HFFc6 (cell line): ENCODE results near the gene PAXX. TPM values are rescaled to one million over a fixed set of nuclear protein-coding genes. Genes with fewer than 3 reads are reported as not detected.

Experiments used
- DNase-seq: peaks from one replicate; pipeline ENCODE4 v3.0.0-alpha.2; 2018
- H3K27ac Mint-ChIP-seq: 2 replicates; pipeline ENCODE4 v1.8.0; 2020; ENCODE audit warnings: mild to moderate bottlenecking, mixed read lengths
- H3K27me3 Mint-ChIP-seq: 2 replicates; pipeline ENCODE4 v1.8.0; 2021; ENCODE audit warnings: mild to moderate bottlenecking, moderate library complexity, mixed read lengths; ENCODE audit not compliant: insufficient read depth
- H3K36me3 Mint-ChIP-seq: 2 replicates; pipeline ENCODE4 v1.8.0; 2021; ENCODE audit warnings: low read depth, mixed read lengths
- H3K4me1 Mint-ChIP-seq: 2 replicates; pipeline ENCODE4 v1.8.0; 2020; ENCODE audit warnings: low read depth, mixed read lengths
- H3K4me3 Mint-ChIP-seq: 2 replicates; pipeline ENCODE4 v1.8.0; 2020; ENCODE audit warnings: mild to moderate bottlenecking, moderate library complexity, mixed read lengths
- H3K9me3 Mint-ChIP-seq: 2 replicates; pipeline ENCODE4 v1.8.0; 2020; ENCODE audit warnings: mild to moderate bottlenecking, mixed read lengths
- CTCF ChIP-seq: fragments of 200-600 bp; sonication (generic); IDR thresholded peaks from 2 replicates; pipeline ENCODE4 v1.5.0; 2021; ENCODE audit warnings: antibody characterized with exemption, mild to moderate bottlenecking
- total RNA-seq, 6 experiments: library from RNA; stranded (reverse); fragmentation: NEBNext Ultra II Directional; extraction: Animal tissue kit (Norgen Biotek cat#: 25700); gene quantifications; 2 replicates in 1 of 6; 3 replicates in 5 of 6; pipeline ENCODE4 v1.2.3, GENCODE V29; 2021

Gene PAXX
- total RNA-seq, 6 experiments from 2014 or later, result 26.0 to 42.6 (median 29.0) TPM

DNA sequence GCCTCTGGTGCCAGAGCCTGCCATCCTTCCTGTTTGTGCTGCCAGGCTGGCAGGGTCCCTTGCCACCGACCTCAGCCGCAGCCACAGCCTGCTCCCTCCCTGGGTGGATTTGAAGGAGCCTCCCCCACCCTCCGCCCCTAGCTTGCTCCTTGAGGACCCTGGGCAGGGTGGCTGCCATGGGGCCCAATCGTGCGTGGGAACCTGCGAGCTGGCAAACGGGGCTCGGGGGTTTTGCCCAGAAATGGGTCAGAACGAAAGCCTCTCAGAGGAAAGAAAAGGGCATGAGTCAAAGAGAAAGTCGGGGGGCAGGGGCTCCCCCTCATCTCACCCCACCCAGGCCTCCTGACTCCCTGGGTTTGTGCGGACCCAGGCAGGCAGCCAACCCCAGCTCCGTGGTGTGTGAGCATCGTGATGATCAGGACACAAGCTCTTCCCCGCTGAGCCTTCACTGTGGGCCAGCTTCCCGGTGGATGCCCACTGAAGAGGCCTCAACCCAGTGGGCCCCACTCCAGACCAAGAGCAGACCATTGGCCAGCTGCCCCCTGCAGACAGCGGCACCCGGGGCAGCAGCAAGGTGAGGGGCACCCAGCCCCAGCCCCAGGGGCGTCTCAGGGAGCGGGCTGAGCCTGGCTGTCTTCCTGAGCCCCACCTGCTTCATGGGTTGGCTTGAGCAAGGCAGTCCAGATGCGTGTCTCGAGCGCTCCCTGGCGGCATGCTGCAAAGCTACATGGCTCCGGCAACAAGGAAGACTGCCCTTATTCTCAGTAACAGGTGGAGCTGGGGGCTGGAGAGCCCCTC is 42.7 kb downstream of the PAXX start:
- TF ChIP-seq CTCF, result peak; percentile 89
- Mint-ChIP-seq H3K27ac (no peak overlapping the region), H3K4me3 (no peak overlapping the region), H3K4me1 (no peaks in the 10 kb centered on the region), H3K27me3 (no peaks in the 10 kb centered on the region; the same call in 1 of the 2 replicates), H3K36me3 (no peaks in the 10 kb centered on the region), H3K9me3 (no peaks in the 10 kb centered on the region)
- peak; percentile 65 for DNase-seq

GRCh38 chr9:137035507-137035834 is 43.2 kb downstream of the PAXX start:
- no peak for DNase-seq
- Mint-ChIP-seq H3K36me3 (no peaks in the 10 kb centered on the region), H3K27ac (no peak overlapping the region), H3K9me3 (no peaks in the 10 kb centered on the region), H3K27me3 (no peaks in the 10 kb centered on the region; the same call in 1 of the 2 replicates), H3K4me1 (no peaks in the 10 kb centered on the region), H3K4me3 (no peak overlapping the region)
- peak; percentile 60 for TF ChIP-seq CTCF

DNA sequence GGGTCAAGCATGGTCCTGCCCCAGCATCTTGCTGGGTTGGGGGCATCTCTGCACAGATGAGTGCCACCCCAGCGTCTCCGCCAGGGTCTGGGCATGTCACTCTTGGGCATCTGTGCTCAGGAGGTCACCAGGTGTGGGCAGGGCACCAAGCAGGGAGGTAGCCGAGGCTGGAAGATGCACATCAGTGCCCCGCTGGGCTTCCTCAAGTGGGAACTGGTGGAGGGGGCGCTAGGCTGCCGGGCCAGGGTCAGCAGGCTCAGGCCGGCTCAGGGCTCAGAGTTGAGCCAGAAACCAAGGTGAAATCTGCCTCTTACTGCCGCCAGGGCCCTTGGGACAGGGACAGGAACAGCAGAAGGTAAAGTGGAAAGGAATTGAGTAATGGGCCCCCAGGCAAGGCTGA is 43.7 kb downstream of the PAXX start:
- no peaks in the 10 kb centered on the region for H3K36me3 Mint-ChIP-seq
- no peak for DNase-seq
- no peaks in the 10 kb centered on the region for H3K4me1 Mint-ChIP-seq
- no peaks in the 10 kb centered on the region; the same call in 1 of the 2 replicates for H3K27me3 Mint-ChIP-seq
- no peak overlapping the region for H3K27ac Mint-ChIP-seq
- no peaks in the 10 kb centered on the region for H3K9me3 Mint-ChIP-seq
- no peak overlapping the region for H3K4me3 Mint-ChIP-seq
- TF ChIP-seq CTCF, result no peak

DNA sequence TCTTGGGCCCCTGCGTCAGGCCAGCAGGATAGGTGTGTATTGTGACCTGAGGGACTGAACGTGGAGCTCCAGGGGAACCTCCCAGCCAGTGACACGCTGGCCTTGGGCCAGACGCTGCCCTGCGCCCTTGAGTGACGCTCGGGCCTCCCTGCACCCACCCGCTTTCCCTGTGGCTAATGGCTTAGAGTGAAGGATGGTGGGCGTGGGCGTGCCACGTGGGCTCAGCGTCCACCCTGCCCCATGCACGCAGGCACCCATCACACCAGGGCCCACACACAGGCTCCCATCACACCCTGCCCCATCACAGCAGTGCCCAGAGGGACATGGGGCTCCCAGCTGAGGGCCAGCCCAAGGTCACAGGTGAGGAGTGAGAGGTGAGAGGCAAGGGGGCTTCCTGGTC is 44.8 kb downstream of the PAXX start:
- DNase-seq, result no peak
- no peak overlapping the region for H3K27ac Mint-ChIP-seq
- H3K4me3 Mint-ChIP-seq, result no peak overlapping the region
- no peak for TF ChIP-seq CTCF
- no peaks in the 10 kb centered on the region for H3K9me3 Mint-ChIP-seq
- no peaks in the 10 kb centered on the region for H3K4me1 Mint-ChIP-seq
- H3K36me3 Mint-ChIP-seq, result no peaks in the 10 kb centered on the region
- no peaks in the 10 kb centered on the region; the same call in 1 of the 2 replicates for H3K27me3 Mint-ChIP-seq

GRCh38 chr9:137037483-137037882 is 45.3 kb downstream of the PAXX start:
- H3K27ac Mint-ChIP-seq, result no peak overlapping the region
- no peaks in the 10 kb centered on the region; the same call in 1 of the 2 replicates for H3K27me3 Mint-ChIP-seq
- no peak for DNase-seq
- no peaks in the 10 kb centered on the region for H3K4me1 Mint-ChIP-seq
- no peak overlapping the region for H3K4me3 Mint-ChIP-seq
- H3K36me3 Mint-ChIP-seq, result no peaks in the 10 kb centered on the region
- H3K9me3 Mint-ChIP-seq, result no peaks in the 10 kb centered on the region
- TF ChIP-seq CTCF, result no peak
